Measurements from ENCODE around the gene PSMF1.

- TF ChIP-seq POLR2A (IDR thresholded peaks at IDR 0.05; ENCODE audit: low read depth, low read length) (no peak), CTCF (IDR thresholded peaks at IDR 0.05; ENCODE audit: extremely low read depth in 1 of 2, insufficient read depth in 1 of 2, low read depth in 1 of 2, low read length in 2 of 2) (no peak), GATA2 (IDR thresholded peaks at IDR 0.05; ENCODE audit: insufficient read depth, insufficient read length, low read depth, low read length) (no peak), JUN (IDR thresholded peaks at IDR 0.05; ENCODE audit: borderline replicate concordance, insufficient read depth, insufficient read length, low read depth) (no peak), POLR2AphosphoS5 (IDR thresholded peaks at IDR 0.05; ENCODE audit: insufficient read depth, low read depth, low read length) (no peak), MYC (IDR thresholded peaks at IDR 0.05; ENCODE audit: low read depth, low read length) (no peak)
- TF ChIP-seq, protein P1, sequence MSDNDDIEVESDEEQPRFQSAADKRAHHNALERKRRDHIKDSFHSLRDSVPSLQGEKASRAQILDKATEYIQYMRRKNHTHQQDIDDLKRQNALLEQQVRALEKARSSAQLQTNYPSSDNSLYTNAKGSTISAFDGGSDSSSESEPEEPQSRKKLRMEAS (IDR thresholded peaks at IDR 0.05; ENCODE audit: insufficient read depth, insufficient read length) = no peak
Measured at GRCh38 chr20:1102016-1102415, 16.4 kb upstream of the PSMF1 start.

Measured in endothelial cell of umbilical vein (primary cell).